ENCODE data around the gene NEURL3. TPM values are rescaled to one million over a fixed set of nuclear protein-coding genes. Genes with fewer than 3 reads are reported as not detected.

The NEURL3 gene
- total RNA-seq, 4 donors from 2014 or later = not detected

DNA sequence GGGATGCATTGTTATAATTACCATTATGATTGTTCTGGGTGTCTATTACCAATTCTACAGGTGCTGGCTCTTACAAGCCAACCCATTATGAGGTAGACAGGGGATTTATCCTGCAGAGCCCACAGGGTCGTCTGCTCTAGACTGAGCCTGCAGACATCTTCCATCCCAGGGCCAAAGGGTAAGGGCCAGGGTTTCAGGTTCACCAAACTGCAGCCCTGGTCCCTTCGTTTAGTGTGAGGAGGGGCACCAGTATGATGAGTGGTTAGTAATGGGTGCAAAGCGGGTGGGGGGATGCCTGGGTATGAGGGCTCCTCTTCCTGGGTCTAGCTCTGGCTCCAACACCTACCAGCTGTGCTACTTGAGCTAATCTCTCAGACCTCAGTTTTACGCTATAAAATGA lies 30.2 kb upstream of the NEURL3 start:
- H3K4me3 ChIP-seq = no peak overlapping the region
- H3K9me3 ChIP-seq = no peaks in the 10 kb centered on the region
- H3K27me3 ChIP-seq = peaks cover 0 to 75% (median 0%) of the 10 kb centered on the region in 4 donors
- intact Hi-C loops (cut with DNase I) = loop anchor here (10.0 kb wide), 1 partner anchor 229 kb away; the partner anchor contains the start of gene CNNM4
- H3K36me3 ChIP-seq = no peaks in the 10 kb centered on the region
- peaks cover 52 to 98% (median 74%) of the 10 kb centered on the region in 3 donors for H3K4me1 ChIP-seq
- TF ChIP-seq, protein P1, sequence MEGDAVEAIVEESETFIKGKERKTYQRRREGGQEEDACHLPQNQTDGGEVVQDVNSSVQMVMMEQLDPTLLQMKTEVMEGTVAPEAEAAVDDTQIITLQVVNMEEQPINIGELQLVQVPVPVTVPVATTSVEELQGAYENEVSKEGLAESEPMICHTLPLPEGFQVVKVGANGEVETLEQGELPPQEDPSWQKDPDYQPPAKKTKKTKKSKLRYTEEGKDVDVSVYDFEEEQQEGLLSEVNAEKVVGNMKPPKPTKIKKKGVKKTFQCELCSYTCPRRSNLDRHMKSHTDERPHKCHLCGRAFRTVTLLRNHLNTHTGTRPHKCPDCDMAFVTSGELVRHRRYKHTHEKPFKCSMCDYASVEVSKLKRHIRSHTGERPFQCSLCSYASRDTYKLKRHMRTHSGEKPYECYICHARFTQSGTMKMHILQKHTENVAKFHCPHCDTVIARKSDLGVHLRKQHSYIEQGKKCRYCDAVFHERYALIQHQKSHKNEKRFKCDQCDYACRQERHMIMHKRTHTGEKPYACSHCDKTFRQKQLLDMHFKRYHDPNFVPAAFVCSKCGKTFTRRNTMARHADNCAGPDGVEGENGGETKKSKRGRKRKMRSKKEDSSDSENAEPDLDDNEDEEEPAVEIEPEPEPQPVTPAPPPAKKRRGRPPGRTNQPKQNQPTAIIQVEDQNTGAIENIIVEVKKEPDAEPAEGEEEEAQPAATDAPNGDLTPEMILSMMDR (IDR thresholded peaks at IDR 0.05) = no peak
- TF ChIP-seq POLR2A (IDR thresholded peaks at IDR 0.05) = no peak
- no peak for DNase-seq
- H3K27ac ChIP-seq = peak overlapping the region in 3 of 4 donors; percentile 91 to 96 (median 93)
- WGBS, 2 donors = 81 to 87% methylated on average over 3 to 4 of the region's 4 CpGs

DNA sequence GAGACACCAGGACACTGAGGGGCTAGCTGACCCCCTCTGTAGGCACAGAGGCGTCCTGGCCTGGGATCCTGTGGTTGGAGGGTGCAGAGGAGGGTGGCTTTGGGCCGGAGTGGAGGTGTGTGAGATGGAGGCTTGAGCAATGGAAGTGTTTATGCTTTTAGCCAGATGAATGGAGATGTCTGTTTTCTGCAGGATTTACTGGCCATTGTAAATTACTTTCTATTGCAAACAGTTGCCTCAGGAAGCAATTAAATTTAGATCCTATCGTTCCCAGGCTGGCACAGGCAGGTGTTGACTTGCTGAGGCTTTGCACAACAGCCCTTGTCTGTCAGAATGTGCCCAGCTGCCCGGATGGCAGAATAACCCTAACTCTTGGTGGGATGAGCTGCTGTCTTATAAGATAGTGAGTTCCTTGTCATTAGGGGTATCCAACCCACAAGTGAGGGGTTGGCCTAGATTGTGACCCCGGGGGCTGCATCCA lies 29.6 kb upstream of the NEURL3 start:
- WGBS, 2 donors = 18 to 25% methylated on average over 5 of the region's 5 CpGs
- peaks cover 49 to 98% (median 74%) of the 10 kb centered on the region in 3 donors for H3K4me1 ChIP-seq
- TF ChIP-seq, protein P1 (IDR thresholded peaks at IDR 0.05) = no peak
- no peak for TF ChIP-seq POLR2A (IDR thresholded peaks at IDR 0.05)
- H3K27ac ChIP-seq = peak overlapping the region; percentile 70 to 96 (median 92)
- H3K36me3 ChIP-seq = no peaks in the 10 kb centered on the region
- no peak for DNase-seq
- no peak overlapping the region for H3K4me3 ChIP-seq
- H3K9me3 ChIP-seq = no peaks in the 10 kb centered on the region
- intact Hi-C loops (cut with DNase I) = loop anchor here (10.0 kb wide), 1 partner anchor 230 kb away; the partner anchor contains the start of gene CNNM4
- H3K27me3 ChIP-seq = peaks cover 0 to 77% (median 0%) of the 10 kb centered on the region in 4 donors

DNA sequence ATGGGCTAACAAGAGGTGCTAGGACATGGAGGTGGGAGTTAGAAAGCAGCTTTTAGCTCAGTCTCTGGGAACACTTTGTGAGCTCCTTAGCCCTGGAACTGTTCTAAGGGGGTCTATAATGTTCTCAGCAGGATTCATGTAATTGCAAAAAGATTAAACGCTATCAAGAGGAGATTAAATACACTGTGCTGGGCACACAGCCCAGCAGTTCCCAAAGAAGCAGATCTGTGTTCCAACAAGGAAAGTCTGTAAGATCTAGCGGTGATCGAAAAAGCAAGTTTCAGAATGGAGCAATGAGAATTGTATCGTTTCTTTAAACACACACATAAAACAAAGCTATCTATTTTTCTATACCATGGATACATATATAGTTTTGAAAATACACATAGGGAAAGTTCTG lies 29.0 kb upstream of the NEURL3 start:
- Histone ChIP-seq H3K27me3 (peaks cover 0 to 77% (median 0%) of the 10 kb centered on the region in 4 donors), H3K27ac (peak overlapping the region; percentile 70 to 96 (median 92)), H3K36me3 (no peaks in the 10 kb centered on the region), H3K4me1 (peaks cover 47 to 98% (median 74%) of the 10 kb centered on the region in 3 donors), H3K9me3 (no peaks in the 10 kb centered on the region), H3K4me3 (peak overlapping the region in 1 of 4 donors; percentile 8)
- 15 to 30% methylated on average over 4 of the region's 4 CpGs for WGBS, 2 donors
- DNase-seq = no peak
- intact Hi-C loops (cut with DNase I) = loop anchor here (10.0 kb wide), 1 partner anchor 231 kb away; the partner anchor contains the start of gene CNNM4
- TF ChIP-seq, protein P1 (IDR thresholded peaks at IDR 0.05) = no peak
- no peak for TF ChIP-seq POLR2A (IDR thresholded peaks at IDR 0.05)

DNA sequence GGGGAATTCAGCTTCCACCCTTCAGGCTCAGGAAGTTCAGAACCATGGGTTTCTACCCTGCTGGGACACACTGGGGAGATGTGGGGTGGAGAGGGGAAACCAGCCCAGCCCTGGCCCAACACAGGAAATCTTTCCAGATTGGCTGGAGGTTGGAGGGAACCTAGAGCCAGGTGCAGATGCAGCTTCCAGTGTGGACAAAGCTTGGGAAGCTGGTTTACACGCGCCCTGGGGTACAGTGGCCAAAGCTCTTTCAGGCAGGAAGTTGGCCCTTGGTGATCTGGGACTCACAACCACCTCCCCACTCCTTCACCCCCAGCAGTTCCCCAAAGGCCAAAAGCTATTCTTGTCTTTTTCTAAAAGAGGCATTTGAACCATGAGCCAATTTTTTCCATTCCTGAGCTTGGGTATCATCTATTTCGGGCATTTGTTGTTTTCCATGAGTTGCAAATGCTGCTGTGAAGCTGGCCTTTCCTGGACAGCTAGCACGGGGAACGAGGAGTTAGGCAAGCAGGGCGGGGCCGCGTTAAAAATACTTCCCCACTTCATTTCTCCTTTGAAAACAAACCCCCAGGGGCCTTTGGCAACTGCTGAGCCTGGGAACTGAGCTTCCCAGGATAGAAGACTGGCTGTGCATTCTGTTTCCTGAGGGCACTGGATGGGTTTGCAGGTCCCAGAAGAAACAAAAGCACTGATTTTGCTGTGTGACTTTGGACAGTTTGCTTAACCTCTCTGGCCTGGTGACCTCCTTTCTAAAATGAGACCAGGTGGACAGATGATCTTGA lies 28.3 kb upstream of the NEURL3 start:
- H3K27ac ChIP-seq = peak overlapping the region; percentile 70 to 96 (median 92)
- H3K4me3 ChIP-seq = peak overlapping the region in 1 of 4 donors; percentile 8
- 9 to 19% methylated on average over 6 to 8 of the region's 8 CpGs for WGBS, 2 donors
- H3K4me1 ChIP-seq = peaks cover 47 to 98% (median 74%) of the 10 kb centered on the region in 3 donors
- intact Hi-C loops (cut with DNase I) = loop anchor here (10.0 kb wide), 1 partner anchor 231 kb away; the partner anchor contains the start of gene CNNM4
- no peaks in the 10 kb centered on the region for H3K9me3 ChIP-seq
- H3K36me3 ChIP-seq = no peaks in the 10 kb centered on the region
- peaks cover 0 to 77% (median 0%) of the 10 kb centered on the region in 4 donors for H3K27me3 ChIP-seq
- no peak for DNase-seq
- TF ChIP-seq, protein P1 (IDR thresholded peaks at IDR 0.05) = no peak
- no peak for TF ChIP-seq POLR2A (IDR thresholded peaks at IDR 0.05)

Data from esophagus squamous epithelium (tissue), 5 donors.